ENCODE results near the gene ASXL1.
"Not testable (repeated sequence)": the region's sequence is repeated elsewhere in the genome, so short reads cannot be mapped to it uniquely, and the experiment has no call there.

The ASXL1 gene

DNA sequence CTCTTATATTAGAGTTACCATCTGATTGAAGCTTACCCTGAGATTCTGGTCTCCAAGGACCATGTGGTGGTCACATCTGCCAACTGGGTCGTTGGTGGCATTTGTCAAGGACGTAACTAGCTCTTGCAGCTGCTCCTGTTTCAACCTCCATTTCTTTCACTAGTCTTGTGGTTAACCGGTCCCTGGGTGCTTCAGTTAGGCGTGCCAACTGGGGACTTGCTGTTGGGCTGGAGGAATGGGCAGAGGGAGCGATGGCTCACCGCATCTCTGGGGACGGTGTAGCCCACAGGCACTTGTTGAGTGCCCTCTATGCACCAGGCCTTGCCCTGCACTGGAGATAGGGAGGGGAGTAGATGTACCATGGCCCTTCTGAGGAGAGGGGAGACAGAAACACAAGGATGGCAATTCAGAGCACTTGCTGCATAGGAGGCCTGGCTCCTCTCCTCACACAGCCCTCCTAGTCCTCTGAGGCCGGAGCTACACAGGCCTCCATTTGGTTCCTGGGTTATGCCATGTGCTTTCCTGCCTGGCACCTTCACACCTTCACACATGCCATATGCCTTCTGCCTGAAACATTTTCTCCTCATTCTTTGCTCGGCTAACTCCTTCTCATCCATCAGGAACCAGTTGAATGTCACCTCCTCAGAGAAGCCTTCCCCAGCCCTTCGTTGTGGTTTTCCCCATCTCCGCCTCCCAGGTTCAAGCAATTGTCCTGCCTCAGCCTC, 20.0 kb upstream of the ASXL1 start:
- no peak for DNase-seq (ENCODE audit: low spot score)

- DNase-seq (ENCODE audit: low spot score), result no peak
These were observed 19.5 kb upstream of the ASXL1 start for GRCh38 chr20:32338665-32339064.

DNA sequence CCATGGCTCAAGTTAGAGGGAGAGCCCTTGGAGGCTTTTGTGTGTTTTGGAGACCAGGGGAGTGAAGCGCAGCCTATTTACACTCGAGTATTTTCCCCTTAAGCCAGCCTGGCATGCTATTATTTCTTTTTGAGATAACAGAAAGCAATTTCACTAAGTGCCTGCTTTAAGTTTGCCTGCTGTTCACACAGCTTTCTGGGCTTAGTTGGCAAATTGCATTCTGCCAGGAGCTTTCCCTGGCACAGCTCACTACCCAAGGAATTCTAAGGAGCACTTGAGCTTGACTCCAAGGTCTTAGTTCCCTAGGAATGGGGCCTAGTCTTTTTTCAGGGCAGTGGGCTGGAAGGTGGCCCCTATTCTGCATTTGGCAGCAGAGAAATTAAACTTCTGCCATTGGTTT, 19.0 kb upstream of the ASXL1 start:
- no peak for DNase-seq (ENCODE audit: low spot score)

DNA sequence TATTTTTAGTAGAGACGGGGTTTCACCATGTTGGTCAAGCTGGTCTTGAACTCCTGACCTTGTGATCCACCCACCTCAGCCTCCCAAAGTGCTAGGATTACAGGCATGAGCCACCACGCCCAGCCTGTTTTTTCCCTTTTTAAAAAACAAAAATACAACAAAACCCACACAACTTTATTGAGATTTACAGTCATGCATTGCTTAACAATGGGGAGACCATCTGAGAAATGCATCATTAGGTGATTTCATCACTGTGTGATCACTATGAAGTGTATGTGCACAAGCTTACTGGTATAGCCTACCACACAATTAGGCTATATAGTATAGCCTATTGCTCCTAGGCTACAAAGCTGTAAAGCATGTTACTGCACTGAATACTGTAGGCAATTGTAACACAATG, 17.1 kb upstream of the ASXL1 start:
- not testable (repeated sequence) for DNase-seq (ENCODE audit: low spot score)

- DNase-seq (ENCODE audit: low spot score), result no peak
These were observed 14.7 kb upstream of the ASXL1 start for GRCh38 chr20:32343439-32343838.

- DNase-seq (ENCODE audit: low spot score), result no peak
These were observed 13.2 kb upstream of the ASXL1 start for GRCh38 chr20:32344835-32345506.

DNA sequence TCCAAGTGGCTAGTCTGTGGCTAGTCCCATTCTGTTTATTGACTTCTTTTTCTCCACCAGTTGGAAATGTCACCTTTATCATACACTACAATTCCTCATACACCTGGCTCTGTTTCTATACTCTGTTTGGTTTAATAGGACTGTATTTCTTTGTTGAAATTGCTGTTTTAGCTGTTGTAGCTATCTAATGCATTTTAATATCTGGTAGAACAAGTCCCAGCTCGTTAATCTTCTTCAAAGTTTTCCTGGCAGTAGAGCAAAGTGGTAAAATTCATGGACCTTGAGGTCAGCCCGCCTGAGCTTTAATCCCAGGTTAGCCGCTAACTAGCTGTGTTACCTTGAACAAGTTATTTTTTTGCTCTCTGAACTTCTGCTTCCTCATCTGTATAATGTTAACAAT, 9.9 kb upstream of the ASXL1 start:
- no peak for DNase-seq (ENCODE audit: low spot score)

GRCh38 chr20:32350421-32350820, 7.7 kb upstream of the ASXL1 start:
- DNase-seq (ENCODE audit: low spot score), result no peak

GRCh38 chr20:32352121-32352720, 5.9 kb upstream of the ASXL1 start:
- DNase-seq (ENCODE audit: low spot score), result no peak

GRCh38 chr20:32353848-32354496, 4.2 kb upstream of the ASXL1 start:
- no peak for DNase-seq (ENCODE audit: low spot score)

DNA sequence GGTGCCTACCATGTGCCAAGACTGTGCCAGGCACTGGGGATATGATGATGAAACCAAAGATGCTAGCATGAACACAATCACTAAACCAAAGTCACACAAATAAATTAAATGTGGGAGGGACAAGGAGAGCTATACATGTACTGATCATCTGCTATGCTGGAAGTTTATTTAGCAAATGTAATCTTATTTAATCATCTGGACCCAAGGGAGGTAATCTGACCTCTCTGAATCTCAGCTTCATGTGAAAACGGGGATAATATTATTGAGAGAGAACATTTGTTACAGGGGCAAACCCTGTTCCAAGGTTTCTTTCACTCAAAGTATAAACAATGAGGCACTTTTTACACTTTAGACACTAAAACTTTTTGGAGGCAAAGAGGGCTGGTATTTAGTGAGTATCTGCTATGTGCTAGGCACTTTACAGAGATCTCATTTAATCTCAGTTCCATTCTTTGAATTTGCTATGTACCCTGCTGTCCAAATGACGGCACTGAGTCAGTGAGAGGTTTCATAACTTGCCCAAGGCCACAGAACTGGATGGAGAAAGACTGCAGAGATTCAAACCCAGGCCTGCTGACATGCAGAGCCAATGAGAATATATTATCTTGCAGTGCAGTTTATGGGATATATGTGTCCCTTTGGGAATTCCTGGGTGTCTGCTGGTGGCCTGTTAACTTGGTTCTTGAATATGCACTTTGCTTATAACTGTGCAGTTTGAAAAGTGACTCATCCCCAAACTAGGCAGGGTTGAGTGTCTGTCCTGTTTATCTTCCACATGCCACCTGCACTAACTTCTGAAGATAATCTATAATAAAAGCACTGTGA, 3.3 kb upstream of the ASXL1 start:
- no peak for DNase-seq (ENCODE audit: low spot score)

GRCh38 chr20:32355417-32355841, 2.7 kb upstream of the ASXL1 start:
- no peak for DNase-seq (ENCODE audit: low spot score)

DNA sequence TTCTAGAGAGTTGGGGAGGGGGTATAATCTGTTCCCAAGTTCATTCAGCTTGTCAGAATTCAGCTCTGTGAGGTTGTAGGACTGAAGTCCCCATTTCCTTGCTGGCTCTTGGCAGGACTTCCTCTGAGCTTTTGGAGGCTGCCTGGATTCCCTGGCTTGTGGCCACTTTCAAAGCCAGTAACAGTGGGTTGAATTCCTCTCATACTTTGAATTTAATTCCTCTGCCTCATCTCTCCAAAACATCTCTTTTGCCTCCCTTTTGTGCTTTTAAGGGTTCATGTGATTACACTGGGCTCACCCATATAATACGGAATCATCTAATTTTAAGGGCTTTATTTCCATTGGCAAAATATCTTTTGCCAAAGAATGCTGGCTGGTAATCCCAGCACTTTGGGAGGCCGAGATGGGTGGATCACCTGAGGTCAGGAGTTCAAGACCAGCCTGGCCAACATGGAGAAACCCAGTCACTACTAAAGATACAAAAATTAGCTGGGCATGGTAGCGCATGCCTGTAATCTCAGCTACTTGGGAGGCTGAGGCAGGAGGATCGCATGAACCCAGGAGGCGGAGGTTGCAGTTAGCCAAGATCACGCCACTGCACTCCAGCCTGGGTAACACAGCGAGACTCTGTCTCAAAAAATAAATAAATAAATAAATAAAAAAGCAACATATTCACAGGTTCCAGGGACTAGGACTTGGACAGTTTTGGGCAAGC, 2.1 kb upstream of the ASXL1 start:
- not testable (repeated sequence) for DNase-seq (ENCODE audit: low spot score)

DNA sequence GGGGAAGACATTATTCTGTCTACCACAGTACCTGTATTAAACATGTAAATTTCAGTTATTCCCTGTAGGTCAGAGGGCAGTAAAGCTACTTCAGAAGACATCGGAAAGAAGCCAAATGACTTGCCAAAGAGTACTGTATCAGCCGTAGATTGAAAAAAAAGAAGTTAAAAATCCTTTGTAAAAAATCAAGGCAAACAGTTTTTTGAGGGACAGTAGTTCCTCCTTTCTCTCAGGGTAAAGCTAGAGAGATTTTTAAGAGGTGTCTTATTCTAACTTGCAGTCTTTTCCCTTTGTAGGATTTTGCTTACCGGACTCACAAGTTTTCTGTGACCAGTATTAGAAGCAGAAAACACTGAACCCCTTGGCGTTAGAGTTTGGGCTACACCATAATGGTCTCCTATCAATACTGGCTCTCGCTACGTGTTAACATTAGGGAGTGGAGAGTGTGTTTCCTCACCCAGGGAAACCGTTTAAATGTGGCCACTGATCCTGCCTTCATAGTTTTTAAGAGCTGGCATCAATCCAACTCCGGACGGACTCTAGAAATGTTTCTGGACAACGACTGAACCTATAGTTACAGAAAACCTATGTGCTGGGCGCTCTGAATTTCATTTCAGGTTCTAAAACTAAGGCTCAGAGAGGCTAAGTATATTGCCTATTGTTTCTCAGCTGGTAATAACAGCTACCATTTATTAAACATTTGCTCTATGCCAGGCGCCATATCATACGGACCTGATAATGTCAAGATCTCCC, 1.3 kb upstream of the ASXL1 start:
- no peak for DNase-seq (ENCODE audit: low spot score)

DNA sequence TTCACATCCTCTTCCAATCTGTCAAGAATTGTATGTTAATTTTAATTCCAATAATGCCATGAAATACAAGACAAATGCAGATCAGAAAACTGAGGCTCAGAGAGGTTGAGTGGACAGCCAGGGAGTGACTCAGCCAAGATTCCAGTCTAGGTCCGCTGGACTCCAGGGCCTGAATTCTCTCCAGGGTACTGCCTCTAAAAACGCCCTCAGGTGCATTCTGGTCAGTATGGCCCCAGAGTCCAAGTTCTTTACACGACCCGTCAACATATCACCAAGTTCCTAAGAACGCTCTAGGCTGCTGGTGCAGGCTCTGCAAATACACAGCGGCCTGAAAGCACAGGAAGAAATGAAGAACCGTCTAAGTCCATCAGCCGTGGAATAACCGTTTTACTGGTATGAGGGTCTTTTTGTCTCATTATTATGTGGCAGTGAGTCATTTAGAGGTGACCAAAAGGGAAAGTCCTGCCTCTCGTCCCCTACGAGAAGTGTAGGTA, 709 bp upstream of the ASXL1 start:
- DNase-seq (ENCODE audit: low spot score), result no peak

DNA sequence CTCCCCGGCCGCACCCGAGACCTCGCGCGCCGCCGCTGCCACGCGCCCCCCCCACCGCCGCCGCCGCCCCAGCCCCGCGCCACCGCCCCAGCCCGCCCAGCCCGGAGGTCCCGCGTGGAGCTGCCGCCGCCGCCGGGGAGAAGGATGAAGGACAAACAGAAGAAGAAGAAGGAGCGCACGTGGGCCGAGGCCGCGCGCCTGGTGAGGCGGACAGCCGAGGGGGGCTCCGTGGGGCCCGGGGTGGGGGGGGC, 426 bp downstream of the ASXL1 start:
- no peak for DNase-seq (ENCODE audit: low spot score)

DNA sequence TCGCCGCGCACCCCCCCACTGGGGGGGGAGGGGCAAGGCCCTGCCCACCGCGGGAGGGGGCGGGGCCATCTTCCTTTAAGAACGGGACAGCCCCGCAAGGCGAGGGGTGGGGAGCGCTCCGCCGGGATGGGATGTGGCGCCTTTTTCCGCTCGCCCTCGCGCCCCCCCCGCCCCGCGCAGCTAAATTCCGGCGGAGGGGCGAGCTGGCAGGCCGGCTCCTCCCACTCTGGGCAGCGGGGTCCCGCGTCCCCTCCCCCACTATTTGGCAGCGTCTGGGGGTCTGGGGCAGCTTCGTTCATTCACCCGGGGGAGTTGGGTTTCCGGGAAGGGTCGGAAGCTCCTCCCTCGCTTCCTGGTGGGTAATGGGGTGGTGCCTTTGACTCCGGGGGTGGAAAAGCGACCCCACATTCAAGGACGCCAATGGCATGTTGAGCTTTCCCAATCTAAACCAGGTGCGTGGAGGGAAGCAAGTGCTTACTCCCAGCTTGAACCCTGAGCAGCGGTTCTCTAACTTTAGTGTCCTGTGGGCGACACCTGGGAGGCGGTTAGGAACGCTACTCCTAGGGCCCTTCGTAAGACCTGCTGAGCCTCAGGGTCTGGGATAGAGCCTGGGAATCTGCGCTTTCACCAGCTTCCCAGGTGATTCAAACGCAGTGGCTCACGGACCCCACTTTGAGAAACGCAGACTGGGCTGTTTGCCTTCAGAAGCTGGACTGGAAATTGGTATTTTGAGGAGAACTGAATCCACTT, 927 bp downstream of the ASXL1 start:
- DNase-seq (ENCODE audit: low spot score), result peak; percentile 70

DNA sequence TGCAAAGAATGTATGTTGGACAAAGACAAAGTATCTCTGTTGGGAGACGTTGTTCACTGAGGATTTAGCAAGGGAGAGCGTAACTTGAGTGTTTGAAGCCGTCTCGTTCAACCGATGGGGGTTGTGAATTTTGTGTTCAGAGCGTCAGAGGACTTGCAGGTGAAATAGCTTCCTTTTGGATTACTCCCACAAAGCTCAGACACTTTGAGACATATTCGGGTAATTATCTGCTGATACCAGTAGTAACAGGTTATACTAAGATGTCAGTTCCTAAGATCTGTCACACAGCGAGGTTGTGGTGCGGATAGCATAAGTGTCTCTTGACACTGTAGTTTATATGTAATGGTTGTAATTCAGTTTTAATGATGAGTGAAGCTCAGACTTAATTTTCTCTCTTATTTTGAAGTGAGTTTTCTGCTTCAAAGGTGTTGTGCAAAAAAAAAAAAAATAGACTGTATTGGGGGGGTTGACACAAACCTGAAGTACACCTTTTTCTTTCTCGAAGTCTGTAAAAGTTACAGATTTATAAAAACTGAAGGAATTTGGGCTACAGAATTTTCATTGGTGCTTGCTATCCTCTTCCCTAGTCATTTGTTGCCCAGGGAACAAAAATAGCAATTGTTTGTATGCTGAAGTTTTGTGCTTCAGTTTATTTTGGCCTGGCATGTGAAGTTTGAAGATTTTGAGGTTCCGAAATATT, 1.7 kb downstream of the ASXL1 start:
- DNase-seq (ENCODE audit: low spot score), result no peak

DNA sequence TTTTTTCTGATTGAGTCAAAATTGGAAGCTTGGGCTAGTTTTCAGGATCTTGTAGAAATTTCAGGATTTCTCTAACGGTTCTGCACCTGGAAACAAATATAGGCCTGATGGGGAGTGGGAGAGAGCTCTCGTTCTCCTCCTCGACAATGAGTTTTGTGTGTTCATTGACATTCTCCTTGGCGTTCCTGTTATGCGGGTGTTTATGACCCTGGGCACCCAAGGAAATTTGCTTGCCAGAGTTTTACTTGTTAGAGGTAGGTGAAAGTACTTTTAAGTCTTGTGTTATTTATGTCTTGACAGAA, 2.2 kb downstream of the ASXL1 start:
- DNase-seq (ENCODE audit: low spot score), result no peak
